Loucy (cell line): ENCODE data around the gene PTCHD4.
"Not testable (repeated sequence)": the region's sequence is repeated elsewhere in the genome, so short reads cannot be mapped to it uniquely, and the experiment has no call there.

ENCODE experiments used
- H2AFZ ChIP-seq: fragments of 200-600 bp; sonication (generic); 2 replicates; pipeline ENCODE4 v1.6.0; 2016; ENCODE audit warnings: antibody characterized with exemption, mild to moderate bottlenecking, low read length, moderate library complexity
- H3F3A ChIP-seq: fragments of 200-600 bp; 2 replicates; pipeline ENCODE4 v1.6.0; 2016; ENCODE audit warnings: antibody characterized with exemption, low read depth, mild to moderate bottlenecking
- H3K27me3 ChIP-seq: fragments of 200-600 bp; sonication (generic); 2 replicates; pipeline ENCODE4 v1.6.1; 2014; ENCODE audit warnings: low read length, mild to moderate bottlenecking; ENCODE audit not compliant: insufficient read depth, poor library complexity, severe bottlenecking
- H3K36me3 ChIP-seq: fragments of 200-600 bp; sonication (generic); 2 replicates; pipeline ENCODE4 v1.6.1; 2016; ENCODE audit warnings: low read length; ENCODE audit not compliant: insufficient read depth
- H3K4me1 ChIP-seq: fragments of 200-600 bp; sonication (generic); 2 replicates; pipeline ENCODE4 v1.5.1; 2014; ENCODE audit warnings: low read length, mild to moderate bottlenecking; ENCODE audit not compliant: insufficient read depth, poor library complexity, severe bottlenecking
- H3K4me2 ChIP-seq: fragments of 200-600 bp; sonication (generic); 2 replicates; pipeline ENCODE4 v1.6.0; 2014; ENCODE audit warnings: antibody characterized with exemption, low read length, low read depth, mild to moderate bottlenecking; ENCODE audit not compliant: poor library complexity, severe bottlenecking
- H3K4me3 ChIP-seq: fragments of 200-600 bp; sonication (generic); 2 replicates; pipeline ENCODE4 v1.5.1; 2014; ENCODE audit warnings: low read length, mild to moderate bottlenecking, mixed read lengths; ENCODE audit not compliant: poor library complexity, severe bottlenecking
- H3K79me2 ChIP-seq: fragments of 200-600 bp; sonication (generic); 2 replicates; pipeline ENCODE4 v1.6.1; 2014; ENCODE audit warnings: low read length; ENCODE audit not compliant: insufficient read depth
- H3K9ac ChIP-seq: fragments of 200-600 bp; sonication (generic); 2 replicates; pipeline ENCODE4 v1.6.0; 2014; ENCODE audit warnings: mild to moderate bottlenecking, low read depth, low read length, moderate library complexity; ENCODE audit not compliant: poor library complexity, severe bottlenecking
- H3K9me2 ChIP-seq: fragments of 200-600 bp; sonication (generic); replicated peaks from 2 replicates; pipeline ENCODE4 v1.6.1; 2016; ENCODE audit warnings: low read depth, low read length, mixed read lengths
- H3K9me3 ChIP-seq: fragments of 200-600 bp; sonication (generic); 2 replicates; pipeline ENCODE4 v1.6.1; 2014; ENCODE audit warnings: mild to moderate bottlenecking, antibody characterized with exemption, low read length, low read depth; ENCODE audit not compliant: insufficient read depth
- H4K20me1 ChIP-seq: fragments of 200-600 bp; sonication (generic); 2 replicates; pipeline ENCODE4 v1.6.0; 2014; ENCODE audit warnings: antibody characterized with exemption, low read length, mild to moderate bottlenecking; ENCODE audit not compliant: insufficient read depth, poor library complexity, severe bottlenecking
- EZH2phosphoT487 ChIP-seq: fragments of 200-600 bp; IDR thresholded peaks from 2 replicates; pipeline ENCODE4 v1.6.1; 2018; ENCODE audit warnings: antibody characterized with exemption, mild to moderate bottlenecking, moderate library complexity, borderline replicate concordance
- TF ChIP-seq, protein P1 (sequence below): fragments of 200-600 bp; sonication (generic); conservative IDR thresholded peaks from 2 replicates; pipeline ENCODE4 v1.5.1; 2014; ENCODE audit warnings: mild to moderate bottlenecking, antibody characterized with exemption, low read length

PTCHD4 gene

DNA sequence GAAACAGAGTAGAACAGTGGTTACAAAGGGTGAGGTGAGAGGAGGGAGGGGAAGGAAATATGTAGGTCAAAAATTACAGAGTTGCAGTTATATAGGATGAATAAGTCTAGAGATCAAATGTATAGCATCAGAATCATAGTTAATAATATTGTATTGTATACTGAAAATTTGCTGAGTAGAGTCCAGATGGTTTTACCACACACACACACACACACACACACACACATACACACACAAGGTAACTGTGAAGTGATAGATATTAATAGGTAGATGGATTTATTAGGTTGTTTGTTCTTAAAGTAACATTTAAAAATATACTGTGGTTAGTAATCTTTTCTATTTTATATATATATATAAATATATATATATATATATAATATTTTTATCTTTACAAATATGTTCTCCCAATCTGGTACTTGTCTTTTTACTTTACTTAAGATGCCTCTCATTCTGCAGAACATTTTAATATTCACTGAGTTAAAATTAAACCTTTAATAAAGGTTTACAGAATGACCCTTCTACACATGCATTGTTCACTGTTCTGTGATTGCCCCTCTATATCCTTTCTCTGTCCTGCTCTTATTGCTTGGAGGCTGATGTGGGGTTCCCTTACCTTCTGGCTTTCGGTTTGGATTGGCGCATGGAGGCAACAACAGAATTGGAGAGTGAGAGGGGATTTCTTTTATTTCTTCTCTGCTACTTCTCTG, 408 bp downstream of the PTCHD4 start:
- no peaks in the 10 kb centered on the region for H3K27me3 ChIP-seq
- TF ChIP-seq EZH2phosphoT487 = no peak
- TF ChIP-seq, protein P1, sequence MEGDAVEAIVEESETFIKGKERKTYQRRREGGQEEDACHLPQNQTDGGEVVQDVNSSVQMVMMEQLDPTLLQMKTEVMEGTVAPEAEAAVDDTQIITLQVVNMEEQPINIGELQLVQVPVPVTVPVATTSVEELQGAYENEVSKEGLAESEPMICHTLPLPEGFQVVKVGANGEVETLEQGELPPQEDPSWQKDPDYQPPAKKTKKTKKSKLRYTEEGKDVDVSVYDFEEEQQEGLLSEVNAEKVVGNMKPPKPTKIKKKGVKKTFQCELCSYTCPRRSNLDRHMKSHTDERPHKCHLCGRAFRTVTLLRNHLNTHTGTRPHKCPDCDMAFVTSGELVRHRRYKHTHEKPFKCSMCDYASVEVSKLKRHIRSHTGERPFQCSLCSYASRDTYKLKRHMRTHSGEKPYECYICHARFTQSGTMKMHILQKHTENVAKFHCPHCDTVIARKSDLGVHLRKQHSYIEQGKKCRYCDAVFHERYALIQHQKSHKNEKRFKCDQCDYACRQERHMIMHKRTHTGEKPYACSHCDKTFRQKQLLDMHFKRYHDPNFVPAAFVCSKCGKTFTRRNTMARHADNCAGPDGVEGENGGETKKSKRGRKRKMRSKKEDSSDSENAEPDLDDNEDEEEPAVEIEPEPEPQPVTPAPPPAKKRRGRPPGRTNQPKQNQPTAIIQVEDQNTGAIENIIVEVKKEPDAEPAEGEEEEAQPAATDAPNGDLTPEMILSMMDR = no peak
- H3K79me2 ChIP-seq = no peaks in the 10 kb centered on the region
- H2AFZ ChIP-seq = no peak overlapping the region
- no peaks in the 10 kb centered on the region for H4K20me1 ChIP-seq
- no peaks in the 10 kb centered on the region for H3K4me1 ChIP-seq
- H3K9ac ChIP-seq = no peak overlapping the region
- H3K4me3 ChIP-seq = no peak overlapping the region
- H3K9me3 ChIP-seq = no peaks in the 10 kb centered on the region
- no peaks in the 10 kb centered on the region for H3K36me3 ChIP-seq
- no peak overlapping the region for H3K4me2 ChIP-seq
- H3K9me2 ChIP-seq = no peaks in the 10 kb centered on the region
- no peaks in the 10 kb centered on the region for H3F3A ChIP-seq

DNA sequence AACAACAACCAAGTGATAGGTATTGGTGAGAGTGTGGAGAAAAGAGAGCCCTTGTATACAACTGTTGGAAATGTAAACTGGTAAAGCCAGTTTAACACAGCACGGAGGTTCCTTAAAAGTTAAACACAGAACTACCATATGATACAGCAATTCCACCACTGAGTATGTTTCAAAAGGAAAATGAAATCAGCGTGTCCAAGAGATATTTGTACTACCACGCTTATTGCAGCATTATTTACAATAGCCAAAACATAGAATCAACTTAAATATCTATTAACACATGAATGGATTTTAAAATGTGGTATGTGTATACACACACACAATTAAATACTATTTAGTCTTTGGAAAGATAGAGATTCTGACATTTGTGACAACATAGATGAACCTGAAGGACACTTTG, 1.1 kb downstream of the PTCHD4 start:
- H3K9me3 ChIP-seq = no peaks in the 10 kb centered on the region
- no peak overlapping the region for H3K9ac ChIP-seq
- H3K9me2 ChIP-seq = no peaks in the 10 kb centered on the region
- H3K4me3 ChIP-seq = no peak overlapping the region
- no peak overlapping the region for H3K4me2 ChIP-seq
- H3K79me2 ChIP-seq = no peaks in the 10 kb centered on the region
- no peaks in the 10 kb centered on the region for H3K36me3 ChIP-seq
- H2AFZ ChIP-seq = no peak overlapping the region
- H4K20me1 ChIP-seq = no peaks in the 10 kb centered on the region
- TF ChIP-seq, protein P1 = no peak
- TF ChIP-seq EZH2phosphoT487 = no peak
- H3K27me3 ChIP-seq = no peaks in the 10 kb centered on the region
- H3F3A ChIP-seq = no peaks in the 10 kb centered on the region
- no peaks in the 10 kb centered on the region for H3K4me1 ChIP-seq

DNA sequence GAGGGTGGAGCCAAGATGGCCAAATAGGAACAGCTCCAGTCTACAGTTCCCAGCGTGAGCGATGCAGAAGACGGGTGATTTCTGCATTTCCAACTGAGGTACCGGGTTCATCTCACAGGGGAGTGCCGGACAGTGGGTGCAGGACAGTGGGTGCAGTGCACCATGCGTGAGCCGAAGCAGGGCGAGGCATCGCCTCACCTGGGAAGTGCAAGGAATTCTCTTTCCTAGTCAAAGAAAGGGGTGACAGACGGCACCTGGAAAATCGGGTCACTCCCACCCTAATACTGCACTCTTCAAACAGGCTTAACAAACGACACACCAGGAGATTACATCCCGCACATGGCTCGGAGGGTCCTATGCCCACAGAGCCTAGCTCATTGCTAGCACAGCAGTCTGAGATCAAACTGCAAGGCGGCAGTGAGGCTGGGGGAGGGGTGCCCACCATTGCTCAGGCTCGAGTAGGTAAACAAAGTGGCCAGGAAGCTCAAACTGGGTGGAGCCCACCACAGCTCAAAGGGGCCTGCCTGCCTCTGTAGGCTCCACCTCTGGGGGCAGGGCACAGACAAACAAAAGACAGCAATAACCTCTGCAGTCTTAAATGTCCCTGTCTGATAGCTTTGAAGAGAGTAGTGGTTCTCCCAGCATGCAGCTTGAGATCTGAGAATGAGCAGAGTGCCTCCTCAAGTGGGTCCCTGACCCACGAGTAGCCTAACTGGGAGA, 8.4 kb downstream of the PTCHD4 start:
- H3K27me3 ChIP-seq, H3K4me2 ChIP-seq, H3K79me2 ChIP-seq, H4K20me1 ChIP-seq, H2AFZ ChIP-seq, H3F3A ChIP-seq, H3K9me3 ChIP-seq, H3K36me3 ChIP-seq, H3K4me1 ChIP-seq, H3K9ac ChIP-seq, H3K9me2 ChIP-seq, H3K4me3 ChIP-seq: not testable (repeated sequence)
